Neural progenitor cell (in vitro differentiated cells): Measurements from ENCODE around the gene MGLL. TPM values are rescaled to one million over a fixed set of nuclear protein-coding genes. Genes with fewer than 3 reads are reported as not detected.
A peak's percentile ranks its signal among the peaks of the same experiment; 100 is the strongest.

Experiments used
- DNase-seq: peaks from one replicate; pipeline ENCODE4 v3.0.0-alpha.2; 2016; ENCODE audit warnings: low spot score
- H2AFZ ChIP-seq: fragments of 200-600 bp; sonication (generic); replicated peaks from 2 replicates; pipeline ENCODE4 v1.6.1; 2016; ENCODE audit warnings: antibody characterized with exemption
- H3F3A ChIP-seq: fragments of 200-600 bp; sonication (generic); 2 replicates; pipeline ENCODE4 v1.6.1; 2016; ENCODE audit warnings: antibody characterized with exemption, low read depth
- H3K27ac ChIP-seq: fragments of 200-600 bp; sonication (generic); 2 replicates; pipeline ENCODE4 v1.5.1; 2016; ENCODE audit warnings: mild to moderate bottlenecking
- H3K27me3 ChIP-seq: fragments of 200-600 bp; sonication (generic); 2 replicates; pipeline ENCODE4 v1.6.1; 2016; ENCODE audit warnings: mild to moderate bottlenecking, moderate library complexity
- H3K36me3 ChIP-seq: fragments of 200-600 bp; sonication (generic); 2 replicates; pipeline ENCODE4 v1.5.1; 2016
- H3K4me1 ChIP-seq: fragments of 200-600 bp; sonication (generic); 2 replicates; pipeline ENCODE4 v1.6.1; 2016; ENCODE audit warnings: mixed run types
- H3K4me2 ChIP-seq: fragments of 200-600 bp; sonication (generic); 2 replicates; pipeline ENCODE4 v1.6.1; 2016
- H3K4me3 ChIP-seq: fragments of 200-600 bp; sonication (generic); 2 replicates; pipeline ENCODE4 v1.5.1; 2016
- H3K79me2 ChIP-seq: fragments of 200-600 bp; sonication (generic); 2 replicates; pipeline ENCODE4 v1.6.1; 2016; ENCODE audit warnings: low read depth
- H3K9ac ChIP-seq: fragments of 200-600 bp; sonication (generic); 2 replicates; pipeline ENCODE4 v1.6.1; 2016
- H3K9me3 ChIP-seq: fragments of 200-600 bp; sonication (generic); 2 replicates; pipeline ENCODE4 v1.5.1; 2016; ENCODE audit warnings: low read depth
- H4K20me1 ChIP-seq: fragments of 200-600 bp; sonication (generic); 2 replicates; pipeline ENCODE4 v1.6.1; 2016; ENCODE audit warnings: low read depth
- H3K27ac Mint-ChIP-seq: 3 replicates; pipeline ENCODE4 v1.8.0; 2021; ENCODE audit warnings: mixed read lengths
- H3K27me3 Mint-ChIP-seq: 2 replicates; pipeline ENCODE4 v1.8.0; 2022; ENCODE audit warnings: low read depth, mild to moderate bottlenecking, inconsistent platforms, moderate library complexity, mixed read lengths; ENCODE audit not compliant: insufficient read depth
- H3K36me3 Mint-ChIP-seq: 3 replicates; pipeline ENCODE4 v1.8.0; 2021; ENCODE audit warnings: mixed read lengths
- H3K4me1 Mint-ChIP-seq: 3 replicates; pipeline ENCODE4 v1.8.0; 2021; ENCODE audit warnings: mixed read lengths
- H3K4me3 Mint-ChIP-seq: 3 replicates; pipeline ENCODE4 v1.8.0; 2021; ENCODE audit warnings: mild to moderate bottlenecking, moderate library complexity, mixed read lengths
- H3K9me3 Mint-ChIP-seq: 3 replicates; pipeline ENCODE4 v1.8.0; 2020; ENCODE audit warnings: mixed read lengths
- CTCF ChIP-seq: fragments of 200-600 bp; sonication (generic); IDR thresholded peaks from 2 replicates; pipeline ENCODE4 v1.5.1; 2017; ENCODE audit warnings: antibody characterized with exemption, mild to moderate bottlenecking
- EZH2 ChIP-seq: fragments of 200-600 bp; sonication (generic); IDR thresholded peaks from 2 replicates; pipeline ENCODE4 v1.6.1; 2017; ENCODE audit warnings: antibody characterized with exemption, mild to moderate bottlenecking, moderate library complexity
- EZH2phosphoT487 ChIP-seq: fragments of 200-600 bp; sonication (generic); IDR thresholded peaks from 2 replicates; pipeline ENCODE4 v1.6.1; 2017; ENCODE audit warnings: antibody characterized with exemption
- total RNA-seq: library from RNA; depleted of rRNA; stranded (reverse); fragments of >200 nt; gene quantifications from 2 replicates; pipeline ENCODE4 v1.2.3, GENCODE V29; 2015; ENCODE audit warnings: low replicate concordance

MGLL gene
- total RNA-seq, 1 donor from 2014 or later = 0.15 TPM

- Mint-ChIP-seq H3K4me3 (peak within 1 kb of the TSS; percentile 87), H3K27ac (peak within 1 kb of the TSS; percentile 14), H3K36me3 (peaks cover 9% of the 10 kb centered on the region), H3K27me3 (peaks cover 9% of the 10 kb centered on the region), H3K4me1 (peaks cover 14% of the 10 kb centered on the region), H3K9me3 (no peaks in the 10 kb centered on the region)
- peaks cover 4% of the 10 kb centered on the region for H3F3A ChIP-seq
- no peaks in the 10 kb centered on the region for H3K9me3 ChIP-seq
- H3K4me1 ChIP-seq = no peaks in the 10 kb centered on the region
- peak within 1 kb of the TSS; percentile 16 for H3K9ac ChIP-seq
- H3K79me2 ChIP-seq = no peaks in the 10 kb centered on the region
- H3K27me3 ChIP-seq = peaks cover 30% of the 10 kb centered on the region
- H3K4me2 ChIP-seq = peak within 1 kb of the TSS; percentile 89
- peak within 1 kb of the TSS; percentile 84 for H3K4me3 ChIP-seq
- no peaks in the 10 kb centered on the region for H4K20me1 ChIP-seq
- peak within 1 kb of the TSS; percentile 95 for H2AFZ ChIP-seq
- DNase-seq = peak; percentile 93
- no peak within 1 kb of the TSS for H3K27ac ChIP-seq
- H3K36me3 ChIP-seq = no peaks in the 10 kb centered on the region
- TF ChIP-seq CTCF (no peak), EZH2 (peak; percentile 60), EZH2phosphoT487 (peak; percentile 8)
These were observed 149.7 kb downstream of the MGLL start, which contains the start of gene ABTB1 for GRCh38 chr3:127672429-127673190. TSS of gene ABTB1 (plus strand) at chr3:127672952. CDS start at chr3:127673026, 74 bp downstream.

GRCh38 chr3:127671523-127672428 is 150.5 kb downstream of the MGLL start:
- peak overlapping the region; percentile 14 for H3K27ac Mint-ChIP-seq
- H3K36me3 Mint-ChIP-seq = peaks cover 12% of the 10 kb centered on the region
- TF ChIP-seq EZH2 (no peak), EZH2phosphoT487 (no peak), CTCF (no peak)

GRCh38 chr3:127670761-127671522 is 151.4 kb downstream of the MGLL start:
- Histone ChIP-seq H3F3A (peaks cover 4% of the 10 kb centered on the region), H3K9me3 (no peaks in the 10 kb centered on the region), H3K4me1 (no peaks in the 10 kb centered on the region), H3K27ac (no peak overlapping the region), H3K36me3 (no peaks in the 10 kb centered on the region), H4K20me1 (no peaks in the 10 kb centered on the region), H2AFZ (no peak overlapping the region), H3K4me2 (no peak overlapping the region), H3K79me2 (no peaks in the 10 kb centered on the region), H3K4me3 (no peak overlapping the region), H3K9ac (no peak overlapping the region), H3K27me3 (peaks cover 30% of the 10 kb centered on the region)
- Mint-ChIP-seq H3K27me3 (peaks cover 14% of the 10 kb centered on the region), H3K36me3 (peaks cover 15% of the 10 kb centered on the region), H3K27ac (no peak overlapping the region), H3K9me3 (no peaks in the 10 kb centered on the region), H3K4me3 (peak overlapping the region; percentile 81), H3K4me1 (peaks cover 19% of the 10 kb centered on the region)
- TF ChIP-seq EZH2 (no peak), CTCF (no peak), EZH2phosphoT487 (no peak)
- no peak for DNase-seq

More at GRCh38 chr3:127671523-127672428, 150.5 kb downstream of the MGLL start:
- H3K9me3 ChIP-seq = no peaks in the 10 kb centered on the region
- no peak overlapping the region for H3K27ac ChIP-seq
- H3K79me2 ChIP-seq = no peaks in the 10 kb centered on the region
- H3F3A ChIP-seq = peaks cover 4% of the 10 kb centered on the region
- peaks cover 30% of the 10 kb centered on the region for H3K27me3 ChIP-seq
- Mint-ChIP-seq H3K4me3 (peak overlapping the region; percentile 83), H3K27me3 (peaks cover 9% of the 10 kb centered on the region), H3K9me3 (no peaks in the 10 kb centered on the region), H3K4me1 (peaks cover 21% of the 10 kb centered on the region)
- peak overlapping the region; percentile 78 for H2AFZ ChIP-seq
- H3K4me1 ChIP-seq = no peaks in the 10 kb centered on the region
- H3K9ac ChIP-seq = peak overlapping the region; percentile 16
- H3K4me2 ChIP-seq = peak overlapping the region; percentile 89
- no peaks in the 10 kb centered on the region for H3K36me3 ChIP-seq
- DNase-seq = peak; percentile 23
- H3K4me3 ChIP-seq = peak overlapping the region; percentile 84
- H4K20me1 ChIP-seq = no peaks in the 10 kb centered on the region
